Endothelial cell (in vitro differentiated cells): ENCODE data around the gene RNF128. TPM values are rescaled to one million over a fixed set of nuclear protein-coding genes. Genes with fewer than 3 reads are reported as not detected.
A peak's percentile ranks its signal among the peaks of the same experiment; 100 is the strongest.
"Not testable (repeated sequence)": the region's sequence is repeated elsewhere in the genome, so short reads cannot be mapped to it uniquely, and the experiment has no call there.

ENCODE experiments used
- DNase-seq: peaks from one replicate; pipeline ENCODE4 v3.0.0; 2021; ENCODE audit warnings: low spot score
- H3K27ac Mint-ChIP-seq: one replicate; pipeline ENCODE4 v1.8.0; 2021; ENCODE audit warnings: mixed read lengths, inconsistent platforms; ENCODE audit not compliant: unreplicated experiment
- H3K27me3 Mint-ChIP-seq: one replicate; pipeline ENCODE4 v1.8.0; 2021; ENCODE audit warnings: mild to moderate bottlenecking, moderate library complexity, mixed read lengths, inconsistent platforms; ENCODE audit not compliant: unreplicated experiment
- H3K36me3 Mint-ChIP-seq: one replicate; pipeline ENCODE4 v1.8.0; 2021; ENCODE audit warnings: mild to moderate bottlenecking, low read depth, mixed read lengths, inconsistent platforms; ENCODE audit not compliant: unreplicated experiment
- H3K4me1 Mint-ChIP-seq: one replicate; pipeline ENCODE4 v1.8.0; 2021; ENCODE audit warnings: mild to moderate bottlenecking, mixed read lengths, inconsistent platforms; ENCODE audit not compliant: unreplicated experiment
- H3K4me3 Mint-ChIP-seq: one replicate; pipeline ENCODE4 v1.8.0; 2021; ENCODE audit warnings: mild to moderate bottlenecking, mixed read lengths, inconsistent platforms; ENCODE audit not compliant: unreplicated experiment
- H3K9me3 Mint-ChIP-seq: one replicate; pipeline ENCODE4 v1.8.0; 2021; ENCODE audit warnings: mixed read lengths, inconsistent platforms; ENCODE audit not compliant: unreplicated experiment
- total RNA-seq: library from RNA; stranded (reverse); fragmentation: NEBNext Ultra II Directional; extraction: Animal tissue kit (Norgen Biotek cat#: 25700); gene quantifications from one replicate; pipeline ENCODE4 v1.2.1, GENCODE V29; 2021; ENCODE audit not compliant: unreplicated experiment
- TF ChIP-seq, protein P1 (sequence below): fragments of 200-600 bp; sonication (generic); IDR thresholded peaks from one replicate; pipeline ENCODE4 v1.5.0; 2021; ENCODE audit warnings: antibody characterized with exemption; ENCODE audit not compliant: unreplicated experiment

RNF128 gene
- total RNA-seq, 1 donor from 2014 or later = 2.5 TPM

GRCh38 chrX:106752101-106752678, 25.7 kb downstream of the RNF128 start:
- Mint-ChIP-seq H3K4me1 (no peaks in the 10 kb centered on the region), H3K4me3 (no peak overlapping the region), H3K27me3 (no peaks in the 10 kb centered on the region), H3K9me3 (no peaks in the 10 kb centered on the region), H3K36me3 (no peaks in the 10 kb centered on the region), H3K27ac (no peak overlapping the region)
- peak; percentile 3 for DNase-seq
- TF ChIP-seq, protein P1, sequence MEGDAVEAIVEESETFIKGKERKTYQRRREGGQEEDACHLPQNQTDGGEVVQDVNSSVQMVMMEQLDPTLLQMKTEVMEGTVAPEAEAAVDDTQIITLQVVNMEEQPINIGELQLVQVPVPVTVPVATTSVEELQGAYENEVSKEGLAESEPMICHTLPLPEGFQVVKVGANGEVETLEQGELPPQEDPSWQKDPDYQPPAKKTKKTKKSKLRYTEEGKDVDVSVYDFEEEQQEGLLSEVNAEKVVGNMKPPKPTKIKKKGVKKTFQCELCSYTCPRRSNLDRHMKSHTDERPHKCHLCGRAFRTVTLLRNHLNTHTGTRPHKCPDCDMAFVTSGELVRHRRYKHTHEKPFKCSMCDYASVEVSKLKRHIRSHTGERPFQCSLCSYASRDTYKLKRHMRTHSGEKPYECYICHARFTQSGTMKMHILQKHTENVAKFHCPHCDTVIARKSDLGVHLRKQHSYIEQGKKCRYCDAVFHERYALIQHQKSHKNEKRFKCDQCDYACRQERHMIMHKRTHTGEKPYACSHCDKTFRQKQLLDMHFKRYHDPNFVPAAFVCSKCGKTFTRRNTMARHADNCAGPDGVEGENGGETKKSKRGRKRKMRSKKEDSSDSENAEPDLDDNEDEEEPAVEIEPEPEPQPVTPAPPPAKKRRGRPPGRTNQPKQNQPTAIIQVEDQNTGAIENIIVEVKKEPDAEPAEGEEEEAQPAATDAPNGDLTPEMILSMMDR = no peak

- DNase-seq, H3K36me3 Mint-ChIP-seq, H3K9me3 Mint-ChIP-seq, H3K27ac Mint-ChIP-seq, H3K4me1 Mint-ChIP-seq, H3K4me3 Mint-ChIP-seq, H3K27me3 Mint-ChIP-seq: not testable (repeated sequence)
Measured at GRCh38 chrX:106769288-106769687, 42.8 kb downstream of the RNF128 start.

- Mint-ChIP-seq H3K4me3 (no peak overlapping the region), H3K9me3 (no peaks in the 10 kb centered on the region), H3K27me3 (peaks cover 2% of the 10 kb centered on the region), H3K4me1 (no peaks in the 10 kb centered on the region), H3K36me3 (no peaks in the 10 kb centered on the region), H3K27ac (no peak overlapping the region)
- no peak for DNase-seq
- TF ChIP-seq, protein P1 = no peak
Measured at GRCh38 chrX:106774981-106775380, 48.5 kb downstream of the RNF128 start.

DNA sequence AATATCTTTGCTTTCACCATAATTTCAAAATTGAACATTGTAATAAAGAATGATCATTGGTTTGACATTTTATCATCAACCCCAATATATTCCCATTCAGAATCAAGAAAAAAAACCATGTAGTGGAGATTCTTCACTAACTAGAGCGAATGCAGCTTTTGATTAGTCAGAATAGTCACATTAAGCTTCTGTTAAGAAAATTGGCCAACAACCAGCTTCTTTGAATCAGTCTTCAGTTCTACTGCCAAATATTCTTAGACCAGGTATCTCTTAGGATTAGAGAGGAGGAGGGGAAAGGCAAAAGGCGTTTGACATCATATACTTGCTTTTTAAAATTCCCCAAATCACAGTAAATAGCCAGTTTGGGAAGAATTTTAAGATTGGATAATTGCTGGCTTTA, 53.8 kb downstream of the RNF128 start:
- Mint-ChIP-seq H3K4me1 (no peaks in the 10 kb centered on the region), H3K4me3 (no peak overlapping the region)

GRCh38 chrX:106780664-106781377, 54.3 kb downstream of the RNF128 start:
- no peak overlapping the region for H3K27ac Mint-ChIP-seq
- H3K27me3 Mint-ChIP-seq = no peaks in the 10 kb centered on the region

More for the DNA sequence above, 53.8 kb downstream of the RNF128 start:
- Mint-ChIP-seq H3K9me3 (no peaks in the 10 kb centered on the region), H3K36me3 (no peaks in the 10 kb centered on the region), H3K27ac (no peak overlapping the region), H3K27me3 (no peaks in the 10 kb centered on the region)
- no peak for DNase-seq
- TF ChIP-seq, protein P1 = no peak

More at GRCh38 chrX:106780664-106781377, 54.3 kb downstream of the RNF128 start:
- no peaks in the 10 kb centered on the region for H3K4me1 Mint-ChIP-seq
- no peaks in the 10 kb centered on the region for H3K9me3 Mint-ChIP-seq
- H3K36me3 Mint-ChIP-seq = no peaks in the 10 kb centered on the region
- DNase-seq = no peak
- H3K4me3 Mint-ChIP-seq = no peak overlapping the region
- TF ChIP-seq, protein P1 = no peak
